DMS53 treated with DMSO at 0.1 percent for 48 hours (cell line): Measurements from ENCODE around the gene MICOS13.

ENCODE experiments used
- DNase-seq: peaks from one replicate; lab custom pipeline; 2025; ENCODE audit not compliant: unreplicated experiment; lab: John Stamatoyannopoulos, UW

MICOS13 gene

GRCh38 chr19:5687360-5688198, 7.3 kb upstream of the MICOS13 start:
- no peak for DNase-seq

- DNase-seq: peak; percentile 69
These were observed 6.5 kb upstream of the MICOS13 start for GRCh38 chr19:5686647-5687359.

- no peak for DNase-seq
These were observed 6.0 kb upstream of the MICOS13 start for GRCh38 chr19:5686326-5686646.

- no peak for DNase-seq
These were observed 4.5 kb upstream of the MICOS13 start for GRCh38 chr19:5684694-5685430.

- DNase-seq: no peak
These were observed 3.0 kb upstream of the MICOS13 start for GRCh38 chr19:5683177-5683886.

- no peak for DNase-seq
These were observed 1.8 kb upstream of the MICOS13 start for GRCh38 chr19:5682107-5682482.

- DNase-seq: no peak
These were observed 1.2 kb upstream of the MICOS13 start for GRCh38 chr19:5681391-5682106.

GRCh38 chr19:5680084-5680436, 256 bp downstream of the MICOS13 start:
- DNase-seq: no peak

GRCh38 chr19:5679289-5680083, 830 bp downstream of the MICOS13 start:
- no peak for DNase-seq

GRCh38 chr19:5678071-5678718, 2.1 kb downstream of the MICOS13 start:
- DNase-seq: no peak

GRCh38 chr19:5677580-5677979, 2.7 kb downstream of the MICOS13 start:
- no peak for DNase-seq

GRCh38 chr19:5677136-5677535, 3.2 kb downstream of the MICOS13 start:
- DNase-seq: no peak

- no peak for DNase-seq
These were observed 3.6 kb downstream of the MICOS13 start for GRCh38 chr19:5676772-5677105.

GRCh38 chr19:5676105-5676771, 4.1 kb downstream of the MICOS13 start:
- no peak for DNase-seq

GRCh38 chr19:5674714-5675113, 5.6 kb downstream of the MICOS13 start:
- no peak for DNase-seq

- no peak for DNase-seq
These were observed 6.6 kb downstream of the MICOS13 start for GRCh38 chr19:5673752-5674151.

GRCh38 chr19:5672708-5673459, 7.4 kb downstream of the MICOS13 start:
- DNase-seq: no peak

- DNase-seq: no peak
These were observed 8.7 kb downstream of the MICOS13 start for GRCh38 chr19:5671600-5671999.
